K562 (cell line): Measurements from ENCODE around the gene ZNF652. TPM values are rescaled to one million over a fixed set of nuclear protein-coding genes. Genes with fewer than 3 reads are reported as not detected.

ENCODE experiments used
- ATAC-seq: fragments of 200-7000 bp; cut with Tn5 transposase; 3 replicates; pipeline ENCODE4 v1.9.1; 2020; ENCODE audit warnings: moderate library complexity
- BruUV-seq: library from RNA; stranded (reverse); fragments of 400-500 nt; replicated peaks from 2 replicates; lab custom pipeline; 2021; lab: Mats Ljungman, UMichigan
- CTCF ChIA-PET: fragments of 300-600 bp; formaldehyde crosslinking; extraction: SDS; loops from one replicate; lab custom pipeline; 2021; ENCODE audit warnings: low intra/inter-chr PET ratio; lab: Yijun Ruan, JAX
- POLR2A ChIA-PET: fragments of 300-600, 350-650 bp; sonication (Branson Sonifier 250); formaldehyde crosslinking; extraction: SDS; loops from one replicate; lab custom pipeline; 2021; ENCODE audit warnings: antibody characterized with exemption, inconsistent platforms; lab: Yijun Ruan, JAX
- DNase-seq, 4 experiments: peaks; one replicate each; pipeline versions ENCODE4 v3.0.0 to v3.0.0-alpha.2; 2011 to 2018; ENCODE audit warnings: low spot score in 3 of 4, mixed read lengths in 3 of 4; ENCODE audit errors: extremely low read depth in 1 of 4
- FAIRE-seq: peaks from 2 replicates; lab custom pipeline; 2011; peaks lifted over from hg19 to GRCh38; lab: Jason Lieb, UNC
- H2AFZ ChIP-seq: 2 replicates; pipeline ENCODE4 v1.6.0; 2011; ENCODE audit warnings: low read depth, low read length, control low read depth, inconsistent platforms
- H3K27ac ChIP-seq: fragments of 200-600 bp; 3 replicates; pipeline ENCODE4 v1.8.0; 2011; ENCODE audit warnings: low read depth, mild to moderate bottlenecking, control low read depth, inconsistent platforms, low read length, moderate library complexity, mixed read lengths; ENCODE audit errors: extremely low read depth
- H3K27me3 ChIP-seq, 2 experiments: fragments of 300-600 bp in 1 of 2; 2 replicates in 1 of 2; 3 replicates in 1 of 2; pipeline versions ENCODE4 v1.6.0 to v1.8.0; 2011; ENCODE audit warnings: inconsistent platforms in 2 of 2, low read length in 2 of 2, mild to moderate bottlenecking in 1 of 2, mixed read lengths in 1 of 2, moderate library complexity in 1 of 2; ENCODE audit not compliant: control insufficient read depth in 2 of 2, insufficient read depth in 2 of 2
- H3K36me3 ChIP-seq: fragments of 300-600 bp; 3 replicates; pipeline ENCODE4 v1.8.0; 2011; ENCODE audit warnings: mild to moderate bottlenecking, low read length, inconsistent platforms; ENCODE audit not compliant: control insufficient read depth, insufficient read depth
- H3K4me1 ChIP-seq, 2 experiments: fragments of 200-600 bp in 1 of 2; replicated peaks in 1 of 2; 2 replicates in 1 of 2; 3 replicates in 1 of 2; pipeline versions ENCODE4 v1.5.1 to v1.8.0; 2011; ENCODE audit warnings: inconsistent platforms in 2 of 2, low read length in 2 of 2, mild to moderate bottlenecking in 1 of 2, mixed read lengths in 1 of 2, moderate library complexity in 1 of 2; ENCODE audit not compliant: control insufficient read depth in 2 of 2, insufficient read depth in 2 of 2
- H3K4me2 ChIP-seq: 2 replicates; pipeline ENCODE4 v1.6.1; 2011; ENCODE audit warnings: low read length, control low read depth, inconsistent platforms, mixed read lengths; ENCODE audit not compliant: insufficient read depth
- H3K4me3 ChIP-seq: fragments of 200-600 bp; sonication (generic), shearing (Covaris generic); 2 replicates; pipeline ENCODE4 v1.5.1; 2016; ENCODE audit warnings: control low read depth, inconsistent platforms
- H3K79me2 ChIP-seq: fragments of 200-600 bp; 3 replicates; pipeline ENCODE4 v1.8.0; 2011; ENCODE audit warnings: low read length, inconsistent platforms; ENCODE audit not compliant: control insufficient read depth, insufficient read depth
- H3K9ac ChIP-seq, 2 experiments: 2 replicates each; pipeline versions ENCODE4 v1.6.0 to v1.6.1; 2011; ENCODE audit warnings: low read depth in 2 of 2, low read length in 2 of 2, control low read depth in 1 of 2, inconsistent platforms in 1 of 2, mild to moderate bottlenecking in 1 of 2, mixed read lengths in 1 of 2; ENCODE audit not compliant: insufficient read depth in 1 of 2
- H3K9me1 ChIP-seq: one replicate; pipeline ENCODE4 v1.6.0; 2011; ENCODE audit warnings: inconsistent platforms, mild to moderate bottlenecking, low read length, moderate library complexity; ENCODE audit not compliant: control insufficient read depth, insufficient read depth
- H3K9me3 ChIP-seq: replicated peaks from 2 replicates; pipeline ENCODE4 v1.5.1; 2011; ENCODE audit warnings: low read depth, low read length, inconsistent platforms; ENCODE audit not compliant: control insufficient read depth, insufficient read depth
- H4K20me1 ChIP-seq: replicated peaks from 2 replicates; pipeline ENCODE4 v1.6.1; 2011; ENCODE audit warnings: low read length, inconsistent platforms, mixed read lengths; ENCODE audit not compliant: control insufficient read depth, insufficient read depth
- CBFA2T3 ChIP-seq: fragments of 450-650 bp; IDR thresholded peaks from 2 replicates; pipeline ENCODE4 v1.6.1; 2017
- CREB3 ChIP-seq: fragments of 450-650 bp; conservative IDR thresholded peaks from 2 replicates; pipeline ENCODE4 v1.6.1; 2016; ENCODE audit warnings: missing genetic modification characterization, low read depth, mild to moderate bottlenecking, missing compliant biosample characterization, moderate library complexity
- ETV1 ChIP-seq: fragments of 450-650 bp; conservative IDR thresholded peaks from 2 replicates; pipeline ENCODE4 v1.6.1; 2016; ENCODE audit warnings: missing genetic modification characterization, control low read depth, low read depth, missing compliant biosample characterization
- GATAD2B ChIP-seq: fragments of 450-650 bp; IDR thresholded peaks from 2 replicates; pipeline ENCODE4 v1.6.1; 2017; ENCODE audit warnings: mild to moderate bottlenecking, borderline replicate concordance
- HOXB6 ChIP-seq: fragments of 250-450 bp; sonication (Bioruptor Pico); IDR thresholded peaks from 2 replicates; pipeline ENCODE4 v1.5.1; 2022; ENCODE audit warnings: mild to moderate bottlenecking, borderline replicate concordance
- IFI16 ChIP-seq: fragments of 250-450 bp; sonication (Bioruptor Pico); IDR thresholded peaks from 2 replicates; pipeline ENCODE4 v2.1.2; 2022; ENCODE audit warnings: mild to moderate bottlenecking, inconsistent platforms
- KDM4B ChIP-seq, 2 experiments: fragments of 450-650 bp in 1 of 2; sonication (generic) in 1 of 2; IDR thresholded peaks; 2 replicates each; pipeline ENCODE4 v1.6.1; 2016 to 2017; ENCODE audit warnings: borderline replicate concordance in 2 of 2, antibody characterized with exemption in 1 of 2, low read depth in 1 of 2, mild to moderate bottlenecking in 1 of 2
- MEF2D ChIP-seq: conservative IDR thresholded peaks from 2 replicates; pipeline ENCODE4 v1.6.1; 2016; ENCODE audit warnings: low read depth, missing genetic modification characterization, missing compliant biosample characterization
- POLR3A ChIP-seq: IDR thresholded peaks from 2 replicates; pipeline ENCODE4 v1.6.1; 2011; ENCODE audit warnings: borderline replicate concordance, mild to moderate bottlenecking, moderate library complexity; ENCODE audit not compliant: insufficient read length, insufficient read depth; ENCODE audit errors: extremely low read depth
- RB1 ChIP-seq: fragments of 450-650 bp; IDR thresholded peaks from 2 replicates; pipeline ENCODE4 v1.6.1; 2017; ENCODE audit warnings: low read depth, mild to moderate bottlenecking
- SIRT6 ChIP-seq: IDR thresholded peaks from one replicate; pipeline ENCODE4 v1.6.1; 2012; ENCODE audit warnings: low read depth, mild to moderate bottlenecking, control low read depth, inconsistent platforms, low read length, moderate library complexity
- TCF3 ChIP-seq: sonication (generic); formaldehyde crosslinking; IDR thresholded peaks from 2 replicates; pipeline ENCODE4 v1.4.0; 2020; ENCODE audit warnings: mild to moderate bottlenecking, missing genetic modification reagents
- XRCC3 ChIP-seq: fragments of 450-650 bp; IDR thresholded peaks from 2 replicates; pipeline ENCODE4 v1.6.1; 2017; ENCODE audit warnings: mild to moderate bottlenecking, moderate library complexity
- ZNF696 ChIP-seq: fragments of 250-450 bp; sonication (Bioruptor Pico); conservative IDR thresholded peaks from 2 replicates; pipeline ENCODE4 v1.4.0; 2020; ENCODE audit warnings: mild to moderate bottlenecking, moderate library complexity
- ZSCAN29 ChIP-seq: fragments of 450-650 bp; IDR thresholded peaks from 2 replicates; pipeline ENCODE4 v1.6.1; 2017
- WGBS: fragments of 100-300 bp; shearing (Covaris generic); methylation state at CpG from one replicate; pipeline ENCODE4 v1.1.6; 2016; ENCODE audit warnings: low coverage, mixed read lengths; ENCODE audit not compliant: insufficient coverage; ENCODE audit errors: missing lambda C conversion rate; 5-methylcytosine and 5-hydroxymethylcytosine counted together
- in situ Hi-C: fragments of 300-500 bp; cut with MboI; formaldehyde crosslinking; loops from 4 replicates; pipeline ENCODE4 v1.15.0; 2018; ENCODE audit warnings: inconsistent platforms, mixed read lengths
- intact Hi-C: fragments of 100-400 bp; cut with micrococcal nuclease; formaldehyde crosslinking; loops from 2 replicates; pipeline ENCODE4 v1.14.2; 2022
- polyA plus RNA-seq, 8 experiments: library from polyadenylated mRNA; depleted of rRNA in 4 of 8; stranded (reverse) in 5 of 8; unstranded in 3 of 8; fragments of >200 nt; fragmentation: Nextera tagmentation in 2 of 8; fragmentation: Illumina TruSeq in 1 of 8; extraction: Ambion mirVana in 2 of 8; extraction: Trizol in 1 of 8; gene quantifications; 2 replicates each; pipeline versions ENCODE4 v1.2.1 to v1.2.3, GENCODE V29; 2011 to 2014; ENCODE audit warnings: inconsistent platforms in 1 of 8, missing spikeins in 1 of 8
- total RNA-seq, 7 experiments: library from RNA; depleted of rRNA in 6 of 7; stranded (reverse); fragments of >200 nt in 6 of 7; fragmentation: Illumina TruSeq in 2 of 7; extraction: Trizol in 2 of 7; gene quantifications; 2 replicates each; pipeline versions ENCODE4 v1.2.1 to v1.2.3, GENCODE V29; 2011 to 2021; ENCODE audit warnings: low replicate concordance in 1 of 7
- TF ChIP-seq, protein P1 (sequence below): sonication (generic); formaldehyde crosslinking; IDR thresholded peaks from 2 replicates; pipeline ENCODE4 v1.8.0; 2022; ENCODE audit warnings: mild to moderate bottlenecking, missing genetic modification reagents
- TF ChIP-seq, protein P2 (sequence below): IDR thresholded peaks from 2 replicates; pipeline ENCODE4 v1.6.1; 2011; ENCODE audit warnings: borderline replicate concordance, low read depth, mild to moderate bottlenecking, moderate library complexity, low read length; ENCODE audit not compliant: insufficient read depth, poor library complexity, severe bottlenecking

Gene ZNF652
- total and polyA plus RNA-seq, 9 of the 15 experiments (the other 6 are each of a cell fraction or from before 2014, with no cell fraction given) = 5.1 to 15.5 (median 7.8) TPM

DNA sequence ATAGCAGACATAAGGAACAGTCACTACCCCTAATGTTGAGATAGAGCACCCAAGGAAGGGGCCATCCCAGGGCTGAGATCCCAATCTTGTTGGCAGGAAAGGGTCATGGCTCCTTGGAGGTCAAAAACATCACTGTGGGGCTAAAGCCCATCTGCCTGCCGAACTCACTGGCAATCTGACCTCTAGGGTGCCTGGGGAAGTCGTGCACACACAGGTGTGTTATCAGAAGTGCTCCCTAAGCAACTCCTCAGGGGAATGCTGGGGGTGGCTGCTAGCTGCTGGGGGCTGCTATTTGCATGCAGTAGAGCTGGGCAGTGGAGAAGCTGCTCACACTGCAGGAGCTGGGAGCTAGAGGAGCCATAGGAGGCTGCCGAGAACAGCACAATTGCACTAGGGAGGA is 84.0 kb downstream of the ZNF652 start:
- in situ Hi-C loops = no loop called here
- DNase-seq (no peak), FAIRE-seq (no peak), ATAC-seq (no peak)
- Histone ChIP-seq H2AFZ (no peak overlapping the region), H3K9ac (no peak overlapping the region), H3K9me1 (no peaks in the 10 kb centered on the region), H3K4me3 (no peak overlapping the region), H3K27ac (no peak overlapping the region), H4K20me1 (no peaks in the 10 kb centered on the region), H3K27me3 (peaks cover 15 to 59% of the 10 kb centered on the region in 2 experiments), H3K9me3 (peaks cover 3% of the 10 kb centered on the region; the same call in 1 of the 2 replicates), H3K79me2 (no peaks in the 10 kb centered on the region), H3K36me3 (no peaks in the 10 kb centered on the region), H3K4me2 (no peak overlapping the region), H3K4me1 (no peaks in the 10 kb centered on the region)
- POLR2A ChIA-PET = no interaction called here
- CTCF ChIA-PET = no interaction called here
- WGBS = 0% methylated on average over 3 of the region's 3 CpGs
- TF ChIP-seq GATAD2B (no peak), ETV1 (tag) (no peak), XRCC3 (no peak), MEF2D (tag) (no peak), ZNF696 (no peak), POLR3A (no peak), RB1 (no peak), KDM4B (IDR thresholded peaks at IDR 0.05; ENCODE audit: borderline replicate concordance in 2 of 2, low read depth in 1 of 2) (no peak), TCF3 (no peak), CREB3 (tag) (no peak), IFI16 (CRISPR knock-in tag) (no peak), CBFA2T3 (no peak), ZSCAN29 (no peak), HOXB6 (CRISPR knock-in tag) (no peak), SIRT6 (no peak)
- TF ChIP-seq, protein P1, sequence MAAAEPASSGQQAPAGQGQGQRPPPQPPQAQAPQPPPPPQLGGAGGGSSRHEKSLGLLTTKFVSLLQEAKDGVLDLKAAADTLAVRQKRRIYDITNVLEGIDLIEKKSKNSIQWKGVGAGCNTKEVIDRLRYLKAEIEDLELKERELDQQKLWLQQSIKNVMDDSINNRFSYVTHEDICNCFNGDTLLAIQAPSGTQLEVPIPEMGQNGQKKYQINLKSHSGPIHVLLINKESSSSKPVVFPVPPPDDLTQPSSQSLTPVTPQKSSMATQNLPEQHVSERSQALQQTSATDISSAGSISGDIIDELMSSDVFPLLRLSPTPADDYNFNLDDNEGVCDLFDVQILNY (CRISPR knock-in tag) = no peak
- TF ChIP-seq, protein P2, sequence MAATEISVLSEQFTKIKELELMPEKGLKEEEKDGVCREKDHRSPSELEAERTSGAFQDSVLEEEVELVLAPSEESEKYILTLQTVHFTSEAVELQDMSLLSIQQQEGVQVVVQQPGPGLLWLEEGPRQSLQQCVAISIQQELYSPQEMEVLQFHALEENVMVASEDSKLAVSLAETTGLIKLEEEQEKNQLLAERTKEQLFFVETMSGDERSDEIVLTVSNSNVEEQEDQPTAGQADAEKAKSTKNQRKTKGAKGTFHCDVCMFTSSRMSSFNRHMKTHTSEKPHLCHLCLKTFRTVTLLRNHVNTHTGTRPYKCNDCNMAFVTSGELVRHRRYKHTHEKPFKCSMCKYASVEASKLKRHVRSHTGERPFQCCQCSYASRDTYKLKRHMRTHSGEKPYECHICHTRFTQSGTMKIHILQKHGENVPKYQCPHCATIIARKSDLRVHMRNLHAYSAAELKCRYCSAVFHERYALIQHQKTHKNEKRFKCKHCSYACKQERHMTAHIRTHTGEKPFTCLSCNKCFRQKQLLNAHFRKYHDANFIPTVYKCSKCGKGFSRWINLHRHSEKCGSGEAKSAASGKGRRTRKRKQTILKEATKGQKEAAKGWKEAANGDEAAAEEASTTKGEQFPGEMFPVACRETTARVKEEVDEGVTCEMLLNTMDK = no peak
- intact Hi-C loops = no loop called here
- BruUV-seq = no TSS peak
